Testis (tissue), 3 donors: Measurements from ENCODE around the gene RHEX. TPM values are rescaled to one million over a fixed set of nuclear protein-coding genes. Genes with fewer than 3 reads are reported as not detected.

Source experiments
- DNase-seq: peaks from one replicate; pipeline ENCODE4 v3.0.0-alpha.2; 2019
- H3K27ac ChIP-seq, 2 donors: fragments of 200-600 bp; sonication (generic); one replicate each; pipeline ENCODE4 v1.5.1; 2019
- H3K27me3 ChIP-seq: fragments of 200-600 bp; sonication (generic); one replicate; pipeline ENCODE4 v1.5.1; 2019
- H3K36me3 ChIP-seq: fragments of 200-600 bp; sonication (generic); one replicate; pipeline ENCODE4 v1.5.1; 2017; ENCODE audit warnings: low read depth; ENCODE audit errors: missing control alignments
- H3K4me1 ChIP-seq: fragments of 200-600 bp; sonication (generic); one replicate; pipeline ENCODE4 v1.5.1; 2019
- H3K4me3 ChIP-seq, 2 donors: fragments of 200-600 bp; sonication (generic); one replicate each; pipeline ENCODE4 v1.5.1; 2017 to 2019
- H3K9me3 ChIP-seq: fragments of 200-600 bp; sonication (generic); one replicate; pipeline ENCODE4 v1.5.1; 2017
- CTCF ChIP-seq, 3 experiments: fragments of 450-650 bp in 2 of 3; fragments of 200-600 bp in 1 of 3; sonication (generic) in 1 of 3; IDR thresholded peaks; one replicate each; pipeline ENCODE4 v1.5.1; 2016 to 2019; ENCODE audit warnings: antibody characterized with exemption in 3 of 3, mild to moderate bottlenecking in 2 of 3, moderate library complexity in 1 of 3
- POLR2A ChIP-seq: fragments of 450-650 bp; IDR thresholded peaks from one replicate; pipeline ENCODE4 v1.6.1; 2017; ENCODE audit warnings: antibody characterized with exemption, mild to moderate bottlenecking, moderate library complexity
- WGBS, 2 donors: methylation state at CpG; one replicate each; pipeline ENCODE4 v1.1.5; 2018; 5-methylcytosine and 5-hydroxymethylcytosine counted together
- intact Hi-C: fragments of 100-400 bp; cut with DNase I; formaldehyde crosslinking; loops from one replicate; pipeline ENCODE4 v1.15.1; 2023; ENCODE audit warnings: low total_unique reads
- polyA plus RNA-seq: library from polyadenylated mRNA; stranded (reverse); fragments of 350-450 nt; fragmentation: Illumina TruSeq; extraction: RNeasy Lipid Tissue Mini Kit (QIAGEN cat#74804); gene quantifications from one replicate; pipeline ENCODE4 v1.2.3, GENCODE V29; 2014; ENCODE audit warnings: low read depth, low replicate concordance; ENCODE audit not compliant: insufficient read depth
- total RNA-seq, 2 donors: library from RNA; depleted of rRNA; stranded (reverse); fragments of >200 nt; gene quantifications; one replicate each; pipeline ENCODE4 v1.2.3, GENCODE V29; 2016

The RHEX gene
- total and polyA plus RNA-seq, 3 donors from 2014 or later = 2.4 to 3.0 (median 2.9) TPM

GRCh38 chr1:206066479-206067171, 13.7 kb downstream of the RHEX start:
- WGBS, 2 donors = 75 to 84% methylated on average over 5 of the region's 6 CpGs
- Histone ChIP-seq H3K27me3 (no peaks in the 10 kb centered on the region), H3K9me3 (no peaks in the 10 kb centered on the region), H3K4me3 (no peak overlapping the region), H3K36me3 (no peaks in the 10 kb centered on the region), H3K4me1 (no peaks in the 10 kb centered on the region), H3K27ac (no peak overlapping the region)
- no peak for DNase-seq
- intact Hi-C loops = no loop called here
- TF ChIP-seq CTCF (IDR thresholded peaks at IDR 0.05) (no peak), POLR2A (no peak)

GRCh38 chr1:206067486-206068227, 14.7 kb downstream of the RHEX start:
- Histone ChIP-seq H3K4me3 (no peak overlapping the region), H3K36me3 (no peaks in the 10 kb centered on the region), H3K9me3 (no peaks in the 10 kb centered on the region), H3K4me1 (no peaks in the 10 kb centered on the region), H3K27me3 (no peaks in the 10 kb centered on the region), H3K27ac (no peak overlapping the region)
- no peak for TF ChIP-seq CTCF (IDR thresholded peaks at IDR 0.05)
- TF ChIP-seq POLR2A = no peak
- no peak for DNase-seq
- intact Hi-C loops = no loop called here
- WGBS, 2 donors = 56 to 61% methylated on average over 8 of the region's 8 CpGs

GRCh38 chr1:206068314-206068713, 15.3 kb downstream of the RHEX start:
- no peaks in the 10 kb centered on the region for H3K27me3 ChIP-seq
- no peak overlapping the region for H3K4me3 ChIP-seq
- DNase-seq = no peak
- no peak overlapping the region for H3K27ac ChIP-seq
- no peaks in the 10 kb centered on the region for H3K4me1 ChIP-seq
- intact Hi-C loops = no loop called here
- H3K36me3 ChIP-seq = no peaks in the 10 kb centered on the region
- no peaks in the 10 kb centered on the region for H3K9me3 ChIP-seq
- WGBS, 2 donors = 35 to 39% methylated on average over 1 of the region's 1 CpG
- TF ChIP-seq CTCF (IDR thresholded peaks at IDR 0.05) (no peak), POLR2A (no peak)

- 70 to 79% methylated on average over 9 of the region's 9 CpGs for WGBS, 2 donors
- H3K27ac ChIP-seq = no peak overlapping the region
- intact Hi-C loops = no loop called here
- H3K27me3 ChIP-seq = no peaks in the 10 kb centered on the region
- H3K9me3 ChIP-seq = no peaks in the 10 kb centered on the region
- H3K36me3 ChIP-seq = no peaks in the 10 kb centered on the region
- H3K4me1 ChIP-seq = no peaks in the 10 kb centered on the region
- no peak for TF ChIP-seq CTCF (IDR thresholded peaks at IDR 0.05)
- no peak for TF ChIP-seq POLR2A
- no peak for DNase-seq
- no peak overlapping the region for H3K4me3 ChIP-seq
These were observed 17.8 kb downstream of the RHEX start for GRCh38 chr1:206070627-206071304.
